Suprapubic skin (tissue), 4 donors: ENCODE results near the gene ZNF266.

Source experiments
- CTCF ChIP-seq, 2 donors: fragments of 200-600 bp in 1 of 2; fragments of 450-650 bp in 1 of 2; sonication (generic) in 1 of 2; IDR thresholded peaks; one replicate each; pipeline ENCODE4 v1.5.1; 2016 to 2019; ENCODE audit warnings: antibody characterized with exemption in 2 of 2, mild to moderate bottlenecking in 1 of 2, moderate library complexity in 1 of 2
- EP300 ChIP-seq: sonication (generic); formaldehyde crosslinking; IDR thresholded peaks from one replicate; pipeline ENCODE4 v1.6.1; 2017; ENCODE audit warnings: antibody characterized with exemption
- POLR2A ChIP-seq, 2 donors: fragments of 450-650 bp; IDR thresholded peaks; one replicate each; pipeline ENCODE4 v1.6.1; 2017; ENCODE audit warnings: antibody characterized with exemption in 2 of 2, mild to moderate bottlenecking in 2 of 2, moderate library complexity in 2 of 2
- POLR2AphosphoS5 ChIP-seq, 3 donors: sonication (generic); formaldehyde crosslinking; IDR thresholded peaks; one replicate each; pipeline ENCODE4 v1.6.1; 2017; ENCODE audit warnings: antibody characterized with exemption in 3 of 3

GRCh38 chr19:9456018-9456689, 20.8 kb upstream of the ZNF266 start:
- no peak for TF ChIP-seq EP300
- no peak for TF ChIP-seq POLR2AphosphoS5 (IDR thresholded peaks at IDR 0.05)
- no peak for TF ChIP-seq POLR2A (IDR thresholded peaks at IDR 0.05)
- no peak for TF ChIP-seq CTCF (IDR thresholded peaks at IDR 0.05)
